MM.1S (cell line): Measurements from ENCODE around the gene LRRC10B.

ENCODE experiments used
- CTCF ChIP-seq: fragments of 300-600 bp; sonication (generic); IDR thresholded peaks from 2 replicates; pipeline ENCODE4 v1.5.1; 2016; ENCODE audit warnings: antibody characterized with exemption, low read length, mixed read lengths
- EZH2 ChIP-seq: fragments of 300-600 bp; sonication (generic); optimal IDR thresholded peaks from 2 replicates; pipeline ENCODE3; 2017; ENCODE audit warnings: low read depth, mild to moderate bottlenecking, antibody characterized with exemption, low read length, mixed read lengths

GRCh38 chr11:61477126-61477525, 31.4 kb upstream of the LRRC10B start:
- TF ChIP-seq CTCF = no peak
- TF ChIP-seq EZH2 = no peak
